ENCODE results near the gene ACTL8.

Gene ACTL8, protein sequence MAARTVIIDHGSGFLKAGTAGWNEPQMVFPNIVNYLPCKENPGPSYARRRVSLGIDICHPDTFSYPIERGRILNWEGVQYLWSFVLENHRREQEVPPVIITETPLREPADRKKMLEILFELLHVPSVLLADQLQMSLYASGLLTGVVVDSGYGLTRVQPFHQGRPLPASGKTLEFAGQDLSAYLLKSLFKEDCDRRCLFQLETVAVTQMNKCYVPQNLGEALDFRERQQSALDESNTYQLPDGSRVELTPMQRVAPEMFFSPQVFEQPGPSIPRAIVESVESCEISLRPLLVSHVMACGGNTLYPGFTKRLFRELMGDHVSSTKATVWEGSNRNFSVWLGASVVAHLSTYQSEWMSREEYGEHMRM

DNA sequence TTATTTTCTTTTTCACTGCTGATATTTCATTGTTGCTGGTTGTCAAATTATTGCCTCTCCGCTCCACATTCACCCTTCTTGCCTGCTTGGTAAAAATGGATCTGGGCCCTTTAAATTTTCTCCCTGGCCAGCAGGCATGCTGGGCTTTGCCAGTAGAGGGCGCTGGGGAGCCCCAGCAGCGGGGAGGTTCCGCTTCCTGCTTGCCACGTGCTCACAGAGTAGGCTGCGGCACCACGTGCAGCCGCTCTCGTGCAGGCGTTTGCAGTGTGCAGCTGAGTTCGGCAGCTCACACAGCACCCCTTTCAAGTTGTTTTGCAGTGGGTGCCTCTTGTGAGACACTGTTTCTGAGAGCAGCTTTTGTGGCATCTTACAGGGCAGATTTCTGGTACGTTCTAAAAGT lies at the start of gene ACTL8:
Gene ACTL8, plus strand, starts transcription at position 214 of the 400 bp plus-strand sequence. CDS start 67,676 bp downstream, outside the sequence.
- FAIRE-seq: no peak

DNA sequence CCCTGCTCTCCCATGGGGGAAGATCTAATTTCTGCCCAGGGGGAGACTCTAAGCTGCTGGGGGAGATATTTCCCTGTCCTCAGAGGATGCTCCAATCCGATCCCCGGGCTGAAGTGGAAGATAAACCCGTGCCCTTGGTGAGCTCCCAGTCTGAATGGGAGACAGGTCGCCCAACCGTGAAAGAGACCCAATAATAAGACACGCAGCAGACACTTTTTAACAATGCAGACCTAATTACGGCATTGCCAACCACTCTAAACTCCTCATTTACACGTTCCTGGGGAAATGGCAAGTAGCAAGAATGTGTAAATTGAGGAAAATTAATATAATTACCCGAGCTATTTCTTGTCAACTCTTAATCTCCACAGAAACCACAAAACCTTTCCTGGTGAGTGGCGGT lies 48.7 kb upstream of the ACTL8 start:
- FAIRE-seq: no peak

DNA sequence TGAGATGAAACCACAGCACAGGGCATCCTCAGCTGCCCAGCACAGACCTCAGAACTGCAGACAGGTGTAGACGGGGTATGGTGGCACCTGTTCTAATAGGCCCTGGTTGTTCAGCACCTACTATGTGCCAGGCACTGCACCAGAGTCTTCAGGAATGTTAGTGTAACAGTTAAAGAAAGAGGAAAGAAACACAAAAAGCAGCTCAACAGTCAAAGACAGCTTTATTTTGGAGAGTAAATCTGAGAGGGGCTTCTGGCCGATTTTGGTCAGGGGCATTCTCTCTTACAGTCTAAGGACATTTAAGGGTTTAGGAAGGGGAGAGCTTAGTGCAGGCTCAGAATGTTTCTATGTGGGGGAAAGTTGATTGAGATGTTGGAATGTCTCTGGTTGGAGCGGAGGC lies 45.2 kb upstream of the ACTL8 start:
- FAIRE-seq: no peak

DNA sequence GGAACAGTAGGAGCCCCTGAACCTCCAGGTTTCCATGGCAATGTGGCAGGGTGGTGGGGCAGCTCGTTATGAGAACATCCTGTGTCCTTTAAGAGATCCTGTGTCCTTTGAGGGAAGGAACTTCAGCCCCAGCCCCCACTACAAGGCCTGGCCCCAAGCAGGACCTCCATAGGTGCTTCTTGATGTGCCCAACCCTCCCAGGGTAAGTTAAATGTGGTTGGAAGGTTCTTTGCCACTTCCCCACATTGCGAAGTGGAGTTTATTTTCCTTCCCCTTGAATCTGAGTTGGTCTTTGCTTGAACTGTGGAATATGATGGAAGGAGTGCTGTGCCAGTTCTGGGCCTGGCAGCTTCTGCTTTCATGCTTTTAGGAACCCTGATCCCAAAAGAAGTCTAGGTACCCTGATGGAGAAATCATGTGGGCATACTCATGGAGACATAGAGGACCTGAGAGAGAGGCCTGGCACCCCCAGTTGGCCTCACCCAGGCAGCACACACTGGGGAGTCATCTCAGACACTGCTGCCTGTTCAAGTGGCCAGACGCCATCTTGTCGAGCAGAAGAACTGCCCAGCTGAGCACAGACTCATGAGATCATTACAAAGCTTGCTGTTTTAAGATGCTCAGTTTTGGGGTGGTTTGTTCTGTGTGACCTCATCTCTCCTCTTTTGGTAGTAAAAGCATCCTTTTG lies 44.1 kb upstream of the ACTL8 start:
- no peak for FAIRE-seq

DNA sequence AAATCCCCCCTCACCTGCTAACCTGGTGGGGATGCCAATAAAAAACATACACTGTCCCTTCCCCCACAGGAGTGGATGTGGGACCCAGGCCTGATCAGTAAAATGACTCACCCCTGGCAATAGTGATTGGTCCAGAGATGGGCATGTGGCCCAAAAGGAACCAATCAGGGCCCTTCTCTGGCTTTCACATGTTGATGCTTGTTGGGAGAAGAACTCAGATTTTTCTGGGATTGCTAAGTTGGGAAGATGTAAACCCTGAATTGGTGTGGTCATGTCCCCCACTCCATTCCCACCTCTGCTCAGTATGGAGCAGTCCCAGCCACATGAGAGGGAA lies 43.6 kb upstream of the ACTL8 start:
- FAIRE-seq: no peak

DNA sequence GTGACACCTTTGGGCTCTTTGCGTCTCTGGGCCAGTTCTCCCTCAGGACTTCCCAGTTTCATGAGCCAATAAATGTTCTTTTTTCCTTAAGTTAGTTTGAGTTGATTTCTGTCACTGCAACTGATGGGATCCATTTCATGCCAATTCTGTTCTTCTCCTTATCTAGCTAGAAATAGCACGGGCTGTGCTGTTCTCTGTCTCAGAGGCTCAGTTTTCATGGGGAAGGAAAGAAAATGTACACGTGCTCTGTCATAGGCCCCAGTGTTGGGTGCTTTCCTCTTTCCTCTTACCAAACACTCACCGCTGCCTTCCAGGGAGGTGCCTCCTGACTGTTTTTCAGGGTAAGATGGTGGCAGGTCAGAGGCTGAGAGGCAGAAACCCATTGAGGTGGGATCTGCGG lies 43.2 kb upstream of the ACTL8 start:
- no peak for FAIRE-seq

DNA sequence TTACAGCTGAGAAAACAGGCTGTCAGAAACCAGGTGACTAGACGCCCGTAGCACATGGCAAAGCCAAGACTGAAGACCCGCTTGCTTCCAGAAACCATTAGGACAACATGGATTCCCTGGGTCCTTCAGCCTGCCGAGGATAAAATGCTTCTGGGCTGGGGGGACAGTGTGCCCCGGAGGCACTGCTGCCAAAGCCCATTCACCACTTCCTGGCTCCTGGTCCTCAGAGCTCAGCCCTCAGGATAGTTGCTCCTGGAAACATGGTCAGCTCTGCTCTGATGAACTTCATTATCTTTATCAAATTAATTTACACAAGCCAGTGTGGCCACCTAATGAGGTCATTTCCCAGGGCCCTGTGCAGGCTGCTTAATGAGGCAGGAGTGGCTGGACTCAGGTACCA lies 41.1 kb upstream of the ACTL8 start:
- no peak for FAIRE-seq

DNA sequence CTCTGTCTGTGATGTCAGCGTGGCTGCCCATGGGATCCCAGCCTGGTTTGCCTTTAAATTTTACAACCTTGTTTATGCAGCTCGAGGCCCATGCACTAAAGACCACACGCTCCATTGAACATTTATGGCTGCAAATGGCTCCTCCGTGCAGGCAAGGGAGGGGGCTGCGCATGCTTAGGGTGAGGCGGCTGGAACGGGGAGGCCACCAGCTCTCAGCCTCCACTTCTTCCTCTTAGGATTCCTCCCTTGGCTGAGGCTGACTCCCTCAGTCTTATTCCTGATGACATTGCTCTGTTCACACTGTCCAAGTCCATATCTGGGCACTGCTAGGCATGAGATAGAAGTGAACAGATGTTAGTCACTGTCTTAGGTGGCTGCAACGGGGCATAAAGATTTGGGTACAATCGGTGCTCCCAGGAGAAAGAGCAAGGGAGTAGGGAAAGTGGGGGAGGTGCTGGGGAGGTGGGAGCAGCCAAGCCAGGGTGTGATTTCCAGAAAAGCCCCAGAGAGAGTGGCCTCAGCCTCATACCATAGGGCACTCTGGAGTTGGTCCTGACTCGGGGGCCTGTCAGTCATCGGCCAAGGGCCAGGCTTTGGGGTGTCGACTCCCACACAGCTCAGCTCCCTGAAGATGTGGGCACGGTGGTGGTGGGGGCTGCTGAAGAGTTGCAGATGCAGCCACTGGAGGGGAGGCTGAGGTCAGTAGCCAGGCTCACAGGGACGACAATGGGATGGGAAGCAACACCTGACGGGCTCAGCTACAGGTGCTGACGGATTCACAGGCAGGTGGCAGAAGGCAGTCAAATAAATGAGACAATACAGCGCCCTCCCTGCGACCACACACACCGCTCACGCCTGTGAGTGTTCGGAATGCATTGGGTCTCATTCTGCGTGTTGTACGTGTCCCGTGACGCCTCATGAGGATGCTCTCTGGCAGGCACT lies 37.3 kb upstream of the ACTL8 start:
- no peak for FAIRE-seq

DNA sequence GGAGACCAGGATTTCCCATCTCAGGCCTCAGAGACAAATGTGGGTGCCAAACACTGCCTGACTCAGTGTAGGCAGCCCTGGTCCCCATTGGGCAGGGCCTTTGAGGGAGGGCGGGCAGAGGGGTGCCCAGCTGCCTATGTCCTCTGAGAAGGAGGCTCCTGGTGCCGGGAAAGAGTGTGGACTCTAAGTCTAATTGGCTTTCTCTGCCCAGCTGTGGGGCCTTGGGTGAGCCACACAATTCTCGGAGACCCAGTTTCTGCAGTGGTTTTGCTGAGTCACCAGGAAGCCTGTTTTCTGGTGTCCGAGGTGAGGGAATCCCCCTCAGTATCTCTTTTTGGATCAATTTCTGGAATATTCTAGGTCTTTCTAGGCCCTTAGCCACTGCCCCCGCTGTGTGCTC lies 35.3 kb upstream of the ACTL8 start:
- FAIRE-seq: no peak

DNA sequence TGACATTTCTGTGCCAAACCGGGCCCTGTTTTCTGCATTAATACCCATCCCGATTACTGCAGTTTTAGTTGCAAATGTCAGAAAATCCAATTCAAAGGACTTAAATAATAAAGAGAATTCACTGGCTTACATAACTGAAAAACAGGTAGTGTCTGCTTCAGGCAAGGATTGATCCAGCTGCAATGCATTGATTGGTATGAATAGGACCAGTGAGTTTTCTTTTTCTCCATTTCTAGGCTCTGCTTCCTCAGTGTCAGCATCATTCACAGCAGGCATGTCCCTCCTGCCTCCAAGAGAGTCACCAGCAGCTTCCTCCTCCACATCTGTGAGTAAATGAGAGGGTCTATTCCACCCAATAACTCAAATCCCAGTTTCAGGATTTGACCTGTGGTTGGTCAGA lies 33.7 kb upstream of the ACTL8 start:
- no peak for FAIRE-seq

DNA sequence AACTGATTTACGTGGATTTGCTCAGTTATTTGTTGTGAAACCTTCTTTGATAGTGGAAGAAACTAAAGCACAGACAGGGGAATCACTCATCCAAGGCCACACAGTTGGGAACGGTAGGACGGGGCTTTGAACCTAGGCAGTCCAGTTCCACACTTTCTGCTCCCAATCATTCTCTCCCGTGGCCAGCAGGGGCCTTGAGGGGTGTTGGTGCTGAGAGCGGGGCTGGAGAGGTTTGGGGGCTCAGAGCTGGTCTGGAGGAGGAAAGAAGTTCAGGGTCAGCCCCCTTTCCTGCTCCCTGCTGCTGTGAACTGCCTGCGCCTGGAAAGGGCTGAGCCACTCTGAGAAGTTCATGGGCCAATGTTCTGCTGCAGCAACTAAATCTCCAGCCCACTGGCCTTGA lies 31.4 kb upstream of the ACTL8 start:
- FAIRE-seq: no peak

DNA sequence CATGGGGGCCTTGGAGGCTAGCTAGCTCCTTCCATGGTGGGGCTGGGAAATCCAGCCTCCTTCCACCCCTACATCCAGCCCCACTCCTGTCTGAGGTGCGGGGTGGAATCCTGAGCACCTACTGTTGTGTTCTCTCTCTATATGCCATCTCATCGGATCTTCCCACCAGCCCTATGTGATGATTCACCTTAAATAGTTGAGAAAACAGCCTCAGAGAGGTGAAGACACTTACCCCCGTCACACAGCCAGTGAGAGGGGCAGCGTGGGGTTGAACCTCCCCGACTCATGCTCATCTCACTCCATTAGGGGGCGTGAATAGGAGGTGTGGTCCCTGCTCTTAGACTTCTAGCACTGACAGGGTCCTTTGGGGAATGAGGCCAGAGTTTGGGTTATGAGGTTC lies 31.0 kb upstream of the ACTL8 start:
- no peak for FAIRE-seq

DNA sequence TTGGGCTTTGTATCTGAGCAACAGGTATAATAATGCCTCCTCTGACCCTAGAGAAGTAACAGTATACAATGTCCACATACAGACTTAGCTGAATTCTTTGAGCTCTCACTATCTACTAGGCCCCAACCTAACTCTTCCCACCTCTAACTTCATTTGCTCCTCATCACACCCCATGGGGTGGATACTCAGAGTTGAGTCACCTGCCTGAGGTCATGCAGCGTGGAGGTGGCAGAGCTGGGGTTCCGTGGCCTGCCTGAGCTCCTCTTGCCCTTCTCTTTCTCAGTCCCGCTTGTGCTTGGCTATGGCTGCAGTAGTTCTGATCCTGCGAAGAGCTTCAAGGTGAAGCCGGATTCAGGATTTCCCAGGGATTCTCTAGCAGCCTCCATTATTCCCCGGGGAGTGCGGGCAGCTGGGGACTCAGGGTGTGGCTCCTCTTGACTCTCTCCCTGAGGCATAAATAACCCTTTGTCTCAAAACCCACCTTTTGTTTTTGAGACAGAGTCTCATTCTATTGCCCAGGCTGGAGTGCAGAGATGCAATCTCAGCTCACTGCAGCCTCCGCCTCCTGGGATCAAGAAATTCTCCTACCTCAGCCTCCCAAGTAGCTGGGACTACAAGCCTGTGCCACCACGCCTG lies 29.9 kb upstream of the ACTL8 start:
- no peak for FAIRE-seq

DNA sequence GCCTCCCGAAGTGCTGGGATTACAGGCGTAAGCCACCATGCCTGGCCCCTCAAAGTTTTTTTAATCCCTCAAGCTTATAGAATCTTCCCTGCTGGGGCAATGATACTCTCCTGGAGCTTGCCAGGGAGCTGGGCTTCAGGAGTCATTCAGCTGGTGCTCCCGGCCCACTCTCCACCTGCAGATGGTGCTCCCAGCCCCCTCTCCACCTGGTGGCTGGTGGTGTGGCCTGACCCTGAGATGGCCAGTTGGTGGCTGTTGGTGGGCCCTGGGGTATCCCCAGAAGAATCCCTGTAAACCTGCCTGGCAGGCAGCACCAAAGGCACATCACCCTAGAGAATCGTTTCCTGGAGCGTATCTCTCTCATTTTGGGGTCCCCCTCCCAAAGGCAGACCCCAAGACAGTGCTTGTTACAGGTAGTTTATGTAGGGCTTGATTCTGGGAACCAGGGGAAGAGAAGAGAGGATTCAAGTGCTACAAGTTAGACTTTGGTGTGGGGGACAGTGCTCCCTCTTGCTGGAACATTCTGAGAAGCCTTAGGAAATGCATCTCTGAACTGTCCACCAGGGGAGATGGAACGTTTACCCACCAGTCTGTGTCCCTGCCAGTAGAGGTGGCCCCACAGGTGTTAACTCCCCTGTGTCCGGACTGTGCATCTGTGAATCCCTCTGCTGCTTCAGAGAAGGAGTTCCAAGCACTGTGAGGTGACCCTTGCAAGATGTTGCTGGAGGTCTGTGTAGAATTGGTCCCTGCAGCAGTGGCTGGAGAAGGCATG lies 29.1 kb upstream of the ACTL8 start:
- no peak for FAIRE-seq

DNA sequence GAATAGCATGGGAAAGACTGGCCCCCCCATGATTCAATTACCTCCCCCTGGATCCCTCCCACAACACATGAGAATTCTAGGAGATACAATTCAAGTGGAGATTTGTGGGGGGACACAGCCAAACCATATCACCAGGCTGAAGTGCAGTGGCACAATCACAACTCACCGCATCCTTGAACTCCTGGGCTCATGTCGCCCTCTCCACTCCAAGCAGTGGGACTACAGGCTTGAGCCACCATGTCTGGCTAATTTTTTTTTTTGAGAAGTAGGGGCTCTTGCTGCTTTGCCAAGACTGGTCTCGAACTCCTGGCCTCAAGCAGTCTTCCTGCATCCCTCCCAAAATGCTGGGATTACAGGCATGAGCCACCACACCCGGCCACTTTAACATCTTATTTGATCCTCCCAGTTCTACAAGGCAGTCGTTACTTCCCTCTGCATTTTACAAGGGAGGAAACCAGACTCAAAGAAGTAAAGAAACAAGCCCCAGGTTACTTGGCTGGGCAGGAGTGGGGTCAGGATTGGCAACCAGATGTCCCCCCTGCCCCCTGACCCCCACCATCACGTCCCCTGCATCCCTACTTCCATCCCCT lies 26.9 kb upstream of the ACTL8 start:
- no peak for FAIRE-seq

DNA sequence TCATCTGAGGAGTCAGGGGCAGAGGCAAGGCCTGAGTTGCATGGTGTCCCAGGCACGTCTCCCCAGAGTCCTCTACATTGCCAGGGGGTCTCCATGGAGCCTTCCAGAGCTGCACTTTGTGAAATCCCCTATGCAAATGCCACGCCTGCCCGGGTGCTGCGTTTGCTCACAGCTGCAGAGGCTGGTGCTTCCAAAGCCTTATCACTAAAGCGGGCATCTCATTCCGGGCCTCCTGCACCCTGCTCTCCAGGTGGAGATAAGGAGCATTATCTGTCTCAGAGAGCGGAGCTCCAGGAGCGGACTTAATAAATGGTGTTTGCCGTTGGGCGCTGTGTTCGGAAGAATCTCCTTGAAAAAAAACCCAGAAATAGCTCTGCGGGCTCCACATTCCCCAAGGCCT lies 25.9 kb upstream of the ACTL8 start:
- FAIRE-seq: no peak

DNA sequence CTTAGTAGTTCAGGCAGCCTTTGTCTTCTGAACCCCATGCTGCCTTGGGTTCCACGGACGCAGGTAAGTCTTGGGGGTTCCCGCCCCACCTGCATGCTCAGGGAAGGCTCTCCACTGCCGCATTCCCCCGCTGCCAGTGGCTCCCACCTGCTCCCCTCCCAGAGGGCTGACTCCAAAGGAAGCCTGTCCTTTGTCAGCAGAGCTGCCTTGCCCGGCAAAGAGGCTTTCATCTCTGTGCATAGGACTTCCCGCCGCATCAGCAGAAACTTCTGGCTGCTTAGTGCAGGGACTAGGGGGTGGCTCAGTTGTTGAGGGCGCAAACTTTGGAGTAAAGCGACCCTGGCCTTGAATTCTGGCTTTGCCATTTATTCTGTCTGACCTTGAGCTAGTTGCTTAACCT lies 25.2 kb upstream of the ACTL8 start:
- no peak for FAIRE-seq

DNA sequence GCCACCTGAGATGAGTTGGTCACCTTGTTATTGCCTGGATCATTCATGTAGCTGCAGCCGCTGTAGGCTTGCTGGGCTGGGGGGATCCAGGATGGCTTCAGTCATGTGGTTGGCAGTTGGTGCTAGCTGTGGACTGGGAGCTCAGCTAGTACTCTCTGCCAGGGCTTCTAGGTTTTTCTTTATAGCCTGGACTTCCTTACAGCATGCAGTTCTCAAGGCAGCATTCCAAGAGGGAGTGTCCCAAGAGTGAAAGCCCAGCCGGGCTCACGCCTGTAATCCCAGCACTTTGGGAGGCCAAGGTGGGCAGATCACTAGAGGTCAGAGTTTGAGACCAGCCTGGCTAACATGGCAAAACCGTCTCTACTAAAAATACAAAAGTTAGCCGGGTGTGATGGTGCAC lies 23.7 kb upstream of the ACTL8 start:
- FAIRE-seq: no peak

DNA sequence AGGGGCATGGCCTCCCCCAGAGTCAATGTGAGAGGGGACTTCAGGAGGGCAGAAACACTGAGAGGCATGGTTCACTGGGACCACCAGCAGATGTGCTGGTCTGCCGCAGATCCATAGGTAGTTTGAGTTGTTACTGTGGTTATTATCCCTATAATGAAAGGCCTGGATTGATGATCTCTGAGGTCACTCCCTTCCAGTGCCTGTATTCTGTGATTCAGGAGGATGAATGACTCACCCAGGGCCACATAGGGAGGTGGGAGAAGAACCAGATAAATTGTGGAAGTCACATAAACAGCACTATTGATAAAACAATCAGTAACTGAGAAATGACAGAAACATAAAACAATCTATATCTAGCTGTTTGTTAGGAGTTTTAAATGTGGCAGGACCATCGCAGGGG lies 22.7 kb upstream of the ACTL8 start:
- FAIRE-seq: no peak

DNA sequence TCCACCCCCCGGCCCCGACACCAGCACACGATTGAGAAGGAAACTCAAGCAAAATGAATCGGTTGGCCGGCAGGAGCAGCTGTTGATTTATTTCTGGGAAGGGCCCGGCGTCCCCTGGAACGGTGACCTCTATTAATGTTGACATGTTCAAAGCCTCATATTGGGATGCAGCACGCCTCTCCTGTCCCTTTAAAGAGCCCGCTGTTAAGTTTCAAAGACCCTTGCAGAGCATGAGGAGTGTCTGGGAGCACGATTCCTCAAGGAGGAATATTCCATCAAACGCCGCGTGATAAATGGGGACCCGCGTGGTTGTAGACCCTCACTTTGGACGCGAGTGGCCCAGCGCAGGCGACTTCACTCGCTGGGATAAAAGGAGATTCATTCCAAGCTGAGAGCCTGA lies 21.5 kb upstream of the ACTL8 start:
- no peak for FAIRE-seq

DNA sequence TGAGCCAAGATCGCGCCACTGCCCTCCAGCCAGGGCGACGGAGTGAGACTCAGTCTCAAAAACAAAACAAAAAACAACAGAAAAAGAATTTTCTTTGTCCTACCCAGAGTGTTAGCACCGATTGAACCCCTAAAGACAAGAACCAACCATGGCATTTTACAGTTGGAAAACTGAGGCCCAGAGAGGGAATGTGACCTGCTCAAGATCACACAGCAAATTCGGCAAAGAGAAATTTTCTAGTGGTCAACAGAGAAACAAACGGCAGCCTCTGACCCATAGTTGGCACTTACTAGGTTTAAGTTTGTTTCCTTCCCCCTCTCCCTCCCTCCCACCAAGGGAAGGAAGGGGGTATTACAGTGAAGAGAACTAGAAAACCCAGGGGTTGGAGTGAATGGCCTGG lies 20.5 kb upstream of the ACTL8 start:
- no peak for FAIRE-seq

DNA sequence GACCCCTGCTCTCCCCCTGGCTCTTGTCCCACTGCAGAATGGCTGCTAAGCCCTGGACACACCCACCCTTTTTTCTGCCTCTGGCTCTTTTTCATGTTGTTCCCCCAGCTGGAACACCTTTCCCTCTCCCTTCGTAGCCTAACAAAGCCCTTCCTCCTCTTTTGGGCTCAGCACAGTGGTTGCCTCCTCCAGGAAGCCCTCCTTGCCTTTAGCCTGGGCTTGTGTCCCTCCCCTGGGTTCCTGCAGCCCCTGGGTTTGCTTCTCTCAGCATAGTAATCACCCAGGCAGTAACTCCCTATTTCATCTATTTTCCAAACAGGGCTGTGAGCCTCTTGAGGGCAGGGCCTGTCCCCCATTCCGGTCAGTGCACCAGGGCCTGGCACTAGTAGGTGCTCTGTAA lies 19.8 kb upstream of the ACTL8 start:
- FAIRE-seq: no peak

All from G401.6 (cell line).